GM18861 (cell line): ENCODE data around the gene RPL19.

Experiments
- ATAC-seq: cut with Tn5 transposase; IDR thresholded peaks from one replicate; pipeline ENCODE4 v1.9.1; 2021; ENCODE audit not compliant: unreplicated experiment

The RPL19 gene

GRCh38 chr17:39171933-39172332, 28.1 kb upstream of the RPL19 start:
- no peak for ATAC-seq

- no peak for ATAC-seq
Observed at GRCh38 chr17:39173080-39173479, 27.0 kb upstream of the RPL19 start.

GRCh38 chr17:39173526-39174274, 26.4 kb upstream of the RPL19 start:
- ATAC-seq: no peak

GRCh38 chr17:39174920-39175694, 25.0 kb upstream of the RPL19 start:
- no peak for ATAC-seq

- no peak for ATAC-seq
Observed at GRCh38 chr17:39175695-39176093, 24.4 kb upstream of the RPL19 start.

GRCh38 chr17:39177256-39177655, 22.8 kb upstream of the RPL19 start:
- no peak for ATAC-seq

GRCh38 chr17:39178536-39178935, 21.5 kb upstream of the RPL19 start:
- ATAC-seq: no peak

GRCh38 chr17:39181303-39181702, 18.8 kb upstream of the RPL19 start:
- ATAC-seq: no peak

- no peak for ATAC-seq
Observed at GRCh38 chr17:39183045-39183444, 17.0 kb upstream of the RPL19 start.

- ATAC-seq: no peak
Observed at GRCh38 chr17:39183720-39184119, 16.4 kb upstream of the RPL19 start.

GRCh38 chr17:39186481-39187002, 13.5 kb upstream of the RPL19 start:
- ATAC-seq: no peak

- no peak for ATAC-seq
Observed at GRCh38 chr17:39187152-39187830, 12.8 kb upstream of the RPL19 start.

GRCh38 chr17:39191750-39192510, 8.2 kb upstream of the RPL19 start:
- no peak for ATAC-seq

- no peak for ATAC-seq
Observed at GRCh38 chr17:39192901-39193300, 7.2 kb upstream of the RPL19 start.

GRCh38 chr17:39193346-39193745, 6.7 kb upstream of the RPL19 start:
- ATAC-seq: no peak

GRCh38 chr17:39194089-39194984, 5.7 kb upstream of the RPL19 start:
- no peak for ATAC-seq

GRCh38 chr17:39194985-39195524, 5.0 kb upstream of the RPL19 start:
- no peak for ATAC-seq

GRCh38 chr17:39195568-39196160, 4.4 kb upstream of the RPL19 start:
- no peak for ATAC-seq

- ATAC-seq: no peak
Observed at GRCh38 chr17:39196241-39196807, 3.8 kb upstream of the RPL19 start.
